Natural killer cell treated with Interleukin-12 subunit alpha and Interleukin-12 subunit beta and Interleukin-15 and Interleukin-18, amount 100 ng/mL, for 72 hours (primary cell): ENCODE results near the gene C13orf46. TPM values are rescaled to one million over a fixed set of nuclear protein-coding genes. Genes with fewer than 3 reads are reported as not detected.

Experiments used
- total RNA-seq, 2 donors: library from RNA; stranded (reverse); gene quantifications; one replicate each; pipeline ENCODE4 v1.2.3, GENCODE V29; 2022

The C13orf46 gene
- total RNA-seq, 2 donors from 2014 or later, result 0.64 to 1.4 TPM

Other genes starting within 250 kb of the C13orf46 start
- 1 to 10 TPM; 1.3 to 2.2 TPM for gene TMEM255B, start 214.8 kb downstream of the C13orf46 start, total RNA-seq
- under 1 TPM in 1 of 2 donors, not detected in 1; 0.45 TPM for gene GAS6, start 110.0 kb downstream of the C13orf46 start, total RNA-seq
- gene RASA3, start 158.5 kb upstream of the C13orf46 start, total RNA-seq, result 10 to 100 TPM in 1 of 2 donors, 1 to 10 TPM in 1; 6.9 to 11.7 TPM
- gene CFAP97D2, start 205.2 kb upstream of the C13orf46 start, total RNA-seq, result not detected